SK-N-DZ (cell line): ENCODE data around the gene SPSB3.

ENCODE experiments used
- DNase-seq: peaks from one replicate; pipeline ENCODE4 v3.0.0-alpha.2; 2015; ENCODE audit warnings: low spot score

Gene SPSB3

GRCh38 chr16:1775006-1775845, 7.1 kb downstream of the SPSB3 start:
- DNase-seq, result no peak

GRCh38 chr16:1774448-1774780, 8.0 kb downstream of the SPSB3 start:
- no peak for DNase-seq

DNA sequence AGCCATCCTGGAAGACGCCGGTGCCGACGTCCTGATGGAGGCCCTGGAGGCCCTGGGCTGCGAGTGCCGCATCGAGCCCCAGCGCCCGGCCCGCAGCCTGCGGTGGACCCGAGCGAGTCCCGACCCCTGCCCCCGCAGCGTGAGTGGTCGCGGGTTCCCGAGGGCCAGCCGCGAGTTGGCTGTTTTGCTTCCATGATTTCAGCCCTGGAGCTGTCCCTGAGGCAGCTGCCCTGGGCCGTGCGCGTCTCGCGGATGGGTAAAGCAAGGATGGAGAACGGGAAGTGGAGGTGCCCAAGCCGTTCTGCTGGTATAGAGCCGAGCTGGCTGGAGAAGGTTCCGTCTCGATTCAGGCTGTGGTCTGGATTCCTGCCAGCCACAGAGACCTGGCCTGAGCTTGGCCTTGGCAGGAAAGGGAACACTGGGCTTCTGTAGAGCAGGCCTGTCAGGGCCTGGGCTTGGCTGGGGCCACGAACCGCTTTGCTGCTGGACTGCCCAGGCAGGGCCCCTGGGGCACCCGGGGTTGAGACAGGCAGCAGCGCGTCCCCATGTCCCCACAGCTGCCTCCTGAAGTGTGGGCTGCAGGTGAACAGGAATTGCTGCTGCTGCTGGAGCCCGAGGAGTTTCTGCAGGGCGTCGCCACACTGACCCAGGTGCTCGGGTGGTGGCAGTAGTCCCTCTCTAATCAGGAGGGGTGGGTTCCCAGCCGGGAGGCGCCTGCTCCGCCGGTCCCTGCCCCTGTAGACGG, 8.5 kb downstream of the SPSB3 start:
- DNase-seq, result no peak

DNA sequence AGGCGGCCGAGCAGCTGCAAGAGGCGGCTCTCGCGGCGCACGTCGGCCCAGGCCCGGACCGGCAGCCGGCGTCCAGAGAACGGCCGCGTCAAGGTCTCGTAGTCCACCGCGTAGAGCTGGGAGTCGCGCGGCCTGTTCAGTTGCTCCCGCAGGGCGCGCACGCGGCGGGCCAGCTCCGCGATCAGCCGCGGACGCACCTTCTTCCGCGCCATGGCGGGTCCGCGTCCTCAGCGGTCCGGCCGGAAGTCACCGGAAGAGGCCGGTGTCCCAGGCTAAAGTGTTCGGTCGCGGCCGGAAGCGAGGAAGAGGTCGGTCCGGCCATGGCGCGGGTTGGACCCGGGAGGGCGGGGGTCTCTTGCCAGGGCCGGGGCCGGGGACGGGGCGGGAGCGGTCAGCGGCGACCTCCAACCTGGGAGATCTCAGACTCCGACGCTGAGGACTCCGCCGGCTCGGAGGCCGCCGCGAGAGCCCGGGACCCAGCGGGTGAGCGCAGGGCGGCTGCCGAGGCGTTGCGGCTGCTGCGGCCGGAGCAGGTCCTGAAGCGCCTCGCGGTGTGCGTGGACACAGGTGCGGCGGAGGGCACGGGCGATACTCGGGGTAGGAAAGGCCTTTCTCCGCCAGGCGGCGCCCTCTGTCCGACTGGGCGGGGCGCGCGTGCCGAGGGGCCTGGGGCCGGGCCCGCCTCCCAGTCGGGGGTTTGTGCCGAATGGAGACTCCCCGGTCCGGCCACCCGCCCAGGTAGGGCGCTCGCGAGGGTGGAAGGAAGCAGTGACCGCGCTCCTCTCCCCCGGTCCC, 9.3 kb downstream of the SPSB3 start, which contains the start of gene MRPS34:
Gene MRPS34, minus strand, starts transcription at position 227 of the 795 bp plus-strand sequence. Its CDS starts 15 bp downstream, at position 212.
- DNase-seq, result peak; percentile 91

DNA sequence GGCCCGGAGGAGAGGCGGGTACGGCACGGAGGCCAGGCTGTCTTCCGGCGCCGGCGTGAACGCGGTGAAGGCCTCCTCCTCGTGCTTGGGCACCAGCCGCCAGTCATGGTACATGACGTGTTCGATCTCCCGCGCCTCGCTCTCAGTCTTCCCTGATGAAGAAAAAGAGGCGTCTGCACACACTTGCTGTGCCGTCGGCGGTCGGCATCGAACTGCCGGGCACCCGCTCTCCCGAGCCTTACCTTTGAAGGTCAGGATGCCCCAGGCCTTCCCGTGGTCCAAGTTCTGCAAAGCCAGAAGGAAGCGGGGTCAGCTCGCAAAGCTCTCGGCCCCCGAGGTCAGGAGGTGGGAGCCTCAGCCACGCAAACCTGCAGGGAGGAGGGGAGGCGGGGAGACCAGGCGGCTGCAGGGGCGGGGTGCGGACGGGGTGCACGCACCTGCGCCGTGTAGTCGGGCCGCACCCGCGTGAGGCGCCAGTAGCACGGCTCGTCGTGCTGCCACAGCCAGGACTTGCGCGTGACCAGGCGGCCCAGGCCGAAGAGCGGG, 9.9 kb downstream of the SPSB3 start, which contains the start of gene EME2:
Gene EME2, plus strand, starts transcription at position 449 of the 546 bp plus-strand sequence. CDS start 418 bp downstream, outside the sequence.
- DNase-seq, result no peak

GRCh38 chr16:1771864-1772361, 10.5 kb downstream of the SPSB3 start:
- no peak for DNase-seq

DNA sequence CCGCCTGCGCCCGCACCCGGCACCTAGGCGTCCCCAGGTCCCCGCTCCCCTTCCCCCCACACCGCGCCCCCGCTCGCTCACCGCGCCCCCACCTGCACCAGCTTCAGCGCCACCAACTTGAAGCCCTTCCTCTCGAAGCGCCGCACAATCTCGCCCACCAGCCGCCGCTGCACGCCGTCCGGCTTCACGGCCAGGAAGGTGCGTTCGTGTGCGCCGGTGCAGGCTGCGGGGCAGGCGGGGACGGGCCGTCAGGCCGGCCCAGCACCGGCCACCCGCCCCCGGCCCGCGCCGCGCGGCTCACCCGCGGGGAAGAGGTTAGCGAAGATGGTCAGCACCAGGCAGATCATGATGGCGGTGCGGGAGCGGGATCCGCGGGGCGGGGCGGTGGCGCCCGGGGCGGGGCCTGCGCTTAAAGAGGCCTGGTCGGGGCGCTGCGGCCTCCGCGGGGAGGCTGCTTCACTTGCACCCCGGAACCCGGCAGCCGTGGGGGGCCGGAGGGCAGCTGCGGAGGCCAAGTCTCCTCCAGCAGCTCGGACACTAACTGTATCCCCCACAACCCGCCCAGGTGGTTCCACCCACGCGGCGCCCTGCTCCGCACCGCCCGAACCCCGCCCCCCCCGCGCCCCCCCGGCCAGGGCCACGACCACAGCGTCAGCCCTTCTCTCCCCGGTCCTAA, 11.0 kb downstream of the SPSB3 start, which contains the start of gene NME3:
Gene NME3, minus strand, starts transcription at position 356 of the 676 bp plus-strand sequence. Its CDS starts 9 bp downstream, at position 347.
- peak; percentile 63 for DNase-seq

DNA sequence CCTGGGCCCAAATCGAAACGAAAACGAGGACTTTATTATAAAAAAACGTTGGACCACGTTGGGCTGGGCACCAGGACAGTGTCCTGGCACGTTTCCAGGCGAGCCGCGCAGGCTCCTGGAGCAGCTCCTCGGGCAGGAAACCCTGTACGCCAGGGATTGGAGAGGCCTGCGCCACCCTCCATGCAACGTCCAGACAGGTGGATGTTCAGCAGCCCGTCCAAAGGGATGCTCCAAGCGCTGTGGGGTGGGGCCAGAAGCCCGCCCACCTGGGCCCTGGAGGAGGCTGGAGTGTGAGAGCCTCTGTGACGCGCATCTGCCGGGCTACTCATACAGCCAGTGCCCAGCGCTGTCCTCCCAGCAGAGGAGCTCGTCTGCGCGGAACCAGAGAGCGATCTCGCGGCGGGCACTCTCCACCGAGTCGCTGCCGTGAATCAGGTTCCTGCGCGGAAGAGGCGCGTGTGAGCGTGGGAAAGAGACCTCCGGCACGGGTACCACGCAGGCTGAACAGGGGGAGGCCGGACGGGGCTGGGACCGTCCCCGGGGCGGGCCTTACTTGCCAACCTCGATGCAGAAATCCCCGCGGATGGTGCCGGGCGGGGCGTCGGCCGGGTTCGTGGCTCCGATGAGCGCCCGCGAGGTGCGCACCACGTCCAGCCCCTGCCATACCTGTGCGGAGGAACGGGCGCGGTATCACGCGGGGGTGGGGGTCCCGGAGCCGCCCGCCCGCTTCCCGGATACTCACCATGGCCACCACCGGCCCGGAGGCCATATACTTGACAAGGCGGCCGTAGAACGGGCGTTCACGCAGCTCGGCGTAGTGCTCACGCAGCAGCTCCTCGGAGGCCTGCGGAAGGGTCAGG, 11.8 kb downstream of the SPSB3 start:
- DNase-seq, result peak; percentile 54

GRCh38 chr16:1769402-1770300, 12.7 kb downstream of the SPSB3 start:
- no peak for DNase-seq

DNA sequence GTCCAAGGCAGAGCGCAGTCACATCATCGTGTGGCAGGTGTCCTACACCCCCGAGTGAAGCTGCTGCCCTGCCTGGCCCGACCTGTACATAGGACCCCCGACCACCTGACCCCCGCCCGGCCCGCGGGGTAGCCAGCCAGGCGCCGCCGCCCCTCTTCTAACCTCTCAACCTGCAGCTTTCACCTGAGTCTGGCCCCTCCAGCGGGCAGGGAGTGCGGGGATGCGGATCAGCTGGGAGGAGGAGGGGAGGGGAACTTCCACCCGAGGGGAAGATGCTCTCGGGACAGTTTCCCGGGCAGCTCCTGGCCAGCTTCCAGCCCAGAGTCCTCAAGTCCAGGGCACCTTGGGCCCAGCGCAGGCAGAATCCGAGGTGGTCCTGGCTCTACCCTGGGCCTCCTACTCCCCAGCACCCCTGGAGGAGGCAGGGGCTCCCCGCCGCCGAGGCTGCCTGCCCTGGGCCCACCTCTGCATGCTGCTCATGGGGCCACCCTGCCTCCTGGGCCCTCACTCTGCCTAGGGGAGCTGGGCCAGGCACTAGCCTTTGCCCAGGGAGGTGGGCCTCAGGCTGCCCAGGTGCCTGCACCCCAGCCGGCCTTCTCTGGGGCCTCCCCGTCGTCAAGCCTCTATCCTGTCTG, 13.5 kb downstream of the SPSB3 start:
- DNase-seq, result no peak

DNA sequence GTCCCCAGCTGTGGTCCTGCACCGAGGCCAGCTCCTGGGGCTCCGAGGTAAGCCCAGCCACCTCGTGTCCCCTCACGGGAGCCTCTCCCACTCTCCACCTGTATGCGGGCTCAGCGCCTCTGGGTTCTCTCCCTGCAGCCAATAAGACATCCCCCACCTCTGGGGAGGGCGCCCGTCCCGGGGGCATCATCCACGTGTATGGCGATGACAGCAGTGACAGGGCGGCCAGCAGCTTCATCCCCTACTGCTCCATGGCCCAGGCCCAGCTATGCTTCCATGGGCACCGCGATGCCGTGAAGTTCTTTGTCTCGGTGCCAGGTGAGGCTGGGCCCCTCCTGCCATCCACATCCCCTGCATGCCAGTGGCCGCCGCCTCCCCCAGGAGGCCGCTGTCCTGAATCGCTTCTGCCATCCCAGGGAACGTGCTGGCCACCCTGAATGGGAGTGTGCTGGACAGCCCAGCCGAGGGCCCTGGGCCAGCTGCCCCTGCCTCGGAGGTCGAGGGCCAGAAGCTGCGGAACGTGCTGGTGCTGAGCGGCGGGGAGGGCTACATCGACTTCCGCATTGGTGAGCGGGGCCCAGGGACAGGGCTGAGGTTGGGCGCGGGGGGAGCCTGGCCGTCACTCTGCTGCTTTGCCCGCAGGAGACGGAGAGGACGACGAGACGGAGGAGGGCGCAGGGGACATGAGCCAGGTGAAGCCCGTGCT, 14.2 kb downstream of the SPSB3 start:
- no peak for DNase-seq

- no peak for DNase-seq
Measured at GRCh38 chr16:1767116-1767994, 15.0 kb downstream of the SPSB3 start.

GRCh38 chr16:1766701-1767100, 15.7 kb downstream of the SPSB3 start:
- DNase-seq, result no peak

GRCh38 chr16:1766231-1766630, 16.1 kb downstream of the SPSB3 start:
- DNase-seq, result no peak

DNA sequence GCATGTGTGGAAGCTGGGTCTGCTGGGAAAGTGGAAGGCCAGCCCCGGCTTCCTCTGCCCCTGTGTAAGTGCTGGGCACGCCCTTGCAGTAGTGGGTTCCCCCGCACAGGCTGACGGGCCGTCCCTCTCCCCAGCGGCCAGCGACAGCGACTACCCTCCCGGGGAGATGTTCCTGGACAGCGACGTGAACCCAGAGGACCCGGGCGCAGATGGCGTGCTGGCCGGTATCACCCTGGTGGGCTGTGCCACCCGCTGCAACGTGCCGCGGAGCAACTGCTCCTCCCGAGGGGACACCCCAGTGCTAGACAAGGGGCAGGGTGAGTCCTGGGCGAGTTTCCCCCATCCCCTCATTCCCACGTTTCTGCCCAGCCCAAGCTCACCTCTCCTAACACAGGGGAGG, 16.5 kb downstream of the SPSB3 start:
- DNase-seq, result no peak

DNA sequence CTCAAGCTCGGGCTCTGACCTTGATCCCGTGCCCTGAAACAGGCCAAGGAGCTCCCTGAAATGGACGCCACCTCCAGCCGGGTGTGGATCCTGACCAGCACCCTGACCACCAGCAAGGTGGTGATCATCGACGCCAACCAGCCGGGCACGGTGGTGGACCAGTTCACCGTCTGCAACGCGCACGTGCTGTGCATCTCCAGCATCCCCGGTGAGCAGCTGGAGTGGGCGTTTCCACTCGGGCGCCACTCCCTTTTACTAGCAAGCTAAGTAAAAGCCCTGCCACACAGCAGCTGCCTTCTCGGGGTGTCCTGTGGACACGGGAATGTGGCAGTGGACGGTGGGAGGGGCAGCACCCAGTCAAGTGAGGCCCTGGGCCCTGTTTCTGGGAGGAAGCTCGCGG, 17.4 kb downstream of the SPSB3 start:
- no peak for DNase-seq
